Right lobe of liver (tissue), 4 donors: ENCODE results near the gene THSD7A.

Source experiments
- CTCF ChIP-seq, 4 donors: fragments of 200-600 bp in 3 of 4; fragments of 450-650 bp in 1 of 4; IDR thresholded peaks; one replicate each; pipeline versions ENCODE4 v1.5.1 to v1.8.0; 2016 to 2022; ENCODE audit warnings: antibody characterized with exemption in 4 of 4, mild to moderate bottlenecking in 2 of 4
- POLR2A ChIP-seq: fragments of 450-650 bp; IDR thresholded peaks from one replicate; pipeline ENCODE4 v1.6.1; 2017; ENCODE audit warnings: antibody characterized with exemption, mild to moderate bottlenecking
- donor health status: DM: no; HTN: no; CAD: no.
- donor health status: DM: no; HTN: no; CAD: no.
- donor health status: DM: no; HTN: yes; CAD: no.

GRCh38 chr7:11750191-11750590 lies 81.8 kb downstream of the THSD7A start:
- no peak for TF ChIP-seq POLR2A
- no peak for TF ChIP-seq CTCF (IDR thresholded peaks at IDR 0.05)
